Peyer's patch (tissue), 4 donors: Measurements from ENCODE around the gene PLA2G4A.

Experiments
- CTCF ChIP-seq, 6 experiments: fragments of 450-650 bp in 4 of 6; fragments of 200-600 bp in 2 of 6; sonication (generic) in 1 of 6; IDR thresholded peaks; one replicate each; pipeline ENCODE4 v1.5.1; 2017 to 2019; ENCODE audit warnings: antibody characterized with exemption in 6 of 6, mild to moderate bottlenecking in 3 of 6, moderate library complexity in 1 of 6
- POLR2A ChIP-seq, 2 donors: fragments of 450-650 bp; IDR thresholded peaks; one replicate each; pipeline ENCODE4 v1.5.1; 2017; ENCODE audit warnings: antibody characterized with exemption in 2 of 2, mild to moderate bottlenecking in 2 of 2, moderate library complexity in 2 of 2

DNA sequence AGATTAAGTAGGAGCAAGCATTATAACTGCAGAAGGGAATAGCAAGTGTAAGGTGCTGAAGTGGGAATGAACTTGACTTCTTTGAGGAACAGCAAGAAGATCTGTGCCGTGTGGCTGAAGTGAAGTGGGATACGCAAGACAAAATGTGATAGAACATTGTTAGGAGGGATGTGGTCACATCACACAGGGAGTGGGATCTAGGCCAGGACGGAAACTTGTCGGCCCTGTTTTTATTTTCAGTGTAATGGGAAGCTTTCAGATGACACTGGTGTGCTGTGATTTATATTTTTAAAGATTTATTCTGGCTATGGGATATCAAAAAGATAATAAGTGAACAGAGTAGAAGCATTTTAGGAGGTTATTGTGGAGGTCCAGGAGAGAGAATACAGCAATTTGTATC is 116.4 kb downstream of the PLA2G4A start:
- TF ChIP-seq CTCF (IDR thresholded peaks at IDR 0.05) (no peak), POLR2A (IDR thresholded peaks at IDR 0.05) (no peak)
